HL-60 (cell line): ENCODE measurements around the gene DHRS12.

Experiments used
- DNase-seq, 2 experiments: peaks; one replicate each; pipeline ENCODE4 v3.0.0-alpha.2; 2010 to 2020; ENCODE audit warnings: low read depth in 1 of 2, low spot score in 1 of 2
- H3K27ac ChIP-seq: fragments of 250-450 bp; sonication (Bioruptor Pico); replicated peaks from 2 replicates; pipeline ENCODE4 v1.5.1; 2020; ENCODE audit warnings: mild to moderate bottlenecking, moderate library complexity
- H3K27me3 ChIP-seq: fragments of 250-450 bp; sonication (Bioruptor Pico); 2 replicates; pipeline ENCODE4 v1.5.1; 2021; ENCODE audit warnings: mild to moderate bottlenecking, moderate library complexity; ENCODE audit not compliant: insufficient read depth, poor library complexity, severe bottlenecking
- H3K4me3 ChIP-seq: replicated peaks from 2 replicates; pipeline ENCODE4 v1.5.1; 2011; ENCODE audit warnings: mild to moderate bottlenecking, control low read depth, low read length; ENCODE audit not compliant: insufficient read depth
- GABPA ChIP-seq: IDR thresholded peaks from 2 replicates; pipeline ENCODE4 v1.6.1; 2012; ENCODE audit warnings: low read depth
- POLR2AphosphoS5 ChIP-seq: IDR thresholded peaks from 2 replicates; pipeline ENCODE4 v1.6.1; 2012; ENCODE audit warnings: low read depth
- SPI1 ChIP-seq: IDR thresholded peaks from 2 replicates; pipeline ENCODE4 v1.6.1; 2012; ENCODE audit warnings: low read depth, mild to moderate bottlenecking, borderline replicate concordance
- TF ChIP-seq, protein P1 (sequence below): IDR thresholded peaks from 2 replicates; pipeline ENCODE4 v1.6.1; 2012; ENCODE audit warnings: low read depth; ENCODE audit not compliant: insufficient replicate concordance
- TF ChIP-seq, protein P2 (sequence below): IDR thresholded peaks from one replicate; pipeline ENCODE4 v1.5.1; 2011; ENCODE audit warnings: low read length, control low read depth, inconsistent platforms; ENCODE audit not compliant: insufficient read depth

The DHRS12 gene

DNA sequence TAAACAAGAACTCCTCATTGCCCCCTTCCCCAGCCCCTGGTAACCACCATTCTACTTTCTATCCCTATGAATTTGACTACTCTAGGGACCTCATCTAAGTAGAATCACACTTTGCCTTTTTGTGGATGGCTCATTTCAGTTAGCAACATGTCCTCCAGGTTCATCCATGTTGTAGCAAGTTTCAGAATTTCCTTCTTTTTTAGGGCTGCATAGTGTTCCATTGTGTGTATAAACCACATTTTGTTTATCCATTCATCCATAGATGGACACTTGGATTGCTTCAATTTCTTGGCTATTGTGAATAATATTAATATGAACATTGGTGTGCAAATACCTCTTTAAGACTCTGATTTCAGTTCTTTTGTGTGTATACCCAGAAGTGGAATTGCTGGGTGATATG lies 4.8 kb upstream of the DHRS12 start:
- Histone ChIP-seq H3K4me3 (no peak overlapping the region), H3K27me3 (no peaks in the 10 kb centered on the region), H3K27ac (no peak overlapping the region)
- TF ChIP-seq, protein P1, sequence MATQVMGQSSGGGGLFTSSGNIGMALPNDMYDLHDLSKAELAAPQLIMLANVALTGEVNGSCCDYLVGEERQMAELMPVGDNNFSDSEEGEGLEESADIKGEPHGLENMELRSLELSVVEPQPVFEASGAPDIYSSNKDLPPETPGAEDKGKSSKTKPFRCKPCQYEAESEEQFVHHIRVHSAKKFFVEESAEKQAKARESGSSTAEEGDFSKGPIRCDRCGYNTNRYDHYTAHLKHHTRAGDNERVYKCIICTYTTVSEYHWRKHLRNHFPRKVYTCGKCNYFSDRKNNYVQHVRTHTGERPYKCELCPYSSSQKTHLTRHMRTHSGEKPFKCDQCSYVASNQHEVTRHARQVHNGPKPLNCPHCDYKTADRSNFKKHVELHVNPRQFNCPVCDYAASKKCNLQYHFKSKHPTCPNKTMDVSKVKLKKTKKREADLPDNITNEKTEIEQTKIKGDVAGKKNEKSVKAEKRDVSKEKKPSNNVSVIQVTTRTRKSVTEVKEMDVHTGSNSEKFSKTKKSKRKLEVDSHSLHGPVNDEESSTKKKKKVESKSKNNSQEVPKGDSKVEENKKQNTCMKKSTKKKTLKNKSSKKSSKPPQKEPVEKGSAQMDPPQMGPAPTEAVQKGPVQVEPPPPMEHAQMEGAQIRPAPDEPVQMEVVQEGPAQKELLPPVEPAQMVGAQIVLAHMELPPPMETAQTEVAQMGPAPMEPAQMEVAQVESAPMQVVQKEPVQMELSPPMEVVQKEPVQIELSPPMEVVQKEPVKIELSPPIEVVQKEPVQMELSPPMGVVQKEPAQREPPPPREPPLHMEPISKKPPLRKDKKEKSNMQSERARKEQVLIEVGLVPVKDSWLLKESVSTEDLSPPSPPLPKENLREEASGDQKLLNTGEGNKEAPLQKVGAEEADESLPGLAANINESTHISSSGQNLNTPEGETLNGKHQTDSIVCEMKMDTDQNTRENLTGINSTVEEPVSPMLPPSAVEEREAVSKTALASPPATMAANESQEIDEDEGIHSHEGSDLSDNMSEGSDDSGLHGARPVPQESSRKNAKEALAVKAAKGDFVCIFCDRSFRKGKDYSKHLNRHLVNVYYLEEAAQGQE: no peak
- TF ChIP-seq SPI1: no peak
- no peak for TF ChIP-seq GABPA
- TF ChIP-seq, protein P2, sequence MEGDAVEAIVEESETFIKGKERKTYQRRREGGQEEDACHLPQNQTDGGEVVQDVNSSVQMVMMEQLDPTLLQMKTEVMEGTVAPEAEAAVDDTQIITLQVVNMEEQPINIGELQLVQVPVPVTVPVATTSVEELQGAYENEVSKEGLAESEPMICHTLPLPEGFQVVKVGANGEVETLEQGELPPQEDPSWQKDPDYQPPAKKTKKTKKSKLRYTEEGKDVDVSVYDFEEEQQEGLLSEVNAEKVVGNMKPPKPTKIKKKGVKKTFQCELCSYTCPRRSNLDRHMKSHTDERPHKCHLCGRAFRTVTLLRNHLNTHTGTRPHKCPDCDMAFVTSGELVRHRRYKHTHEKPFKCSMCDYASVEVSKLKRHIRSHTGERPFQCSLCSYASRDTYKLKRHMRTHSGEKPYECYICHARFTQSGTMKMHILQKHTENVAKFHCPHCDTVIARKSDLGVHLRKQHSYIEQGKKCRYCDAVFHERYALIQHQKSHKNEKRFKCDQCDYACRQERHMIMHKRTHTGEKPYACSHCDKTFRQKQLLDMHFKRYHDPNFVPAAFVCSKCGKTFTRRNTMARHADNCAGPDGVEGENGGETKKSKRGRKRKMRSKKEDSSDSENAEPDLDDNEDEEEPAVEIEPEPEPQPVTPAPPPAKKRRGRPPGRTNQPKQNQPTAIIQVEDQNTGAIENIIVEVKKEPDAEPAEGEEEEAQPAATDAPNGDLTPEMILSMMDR: no peak
- DNase-seq: no peak

DNA sequence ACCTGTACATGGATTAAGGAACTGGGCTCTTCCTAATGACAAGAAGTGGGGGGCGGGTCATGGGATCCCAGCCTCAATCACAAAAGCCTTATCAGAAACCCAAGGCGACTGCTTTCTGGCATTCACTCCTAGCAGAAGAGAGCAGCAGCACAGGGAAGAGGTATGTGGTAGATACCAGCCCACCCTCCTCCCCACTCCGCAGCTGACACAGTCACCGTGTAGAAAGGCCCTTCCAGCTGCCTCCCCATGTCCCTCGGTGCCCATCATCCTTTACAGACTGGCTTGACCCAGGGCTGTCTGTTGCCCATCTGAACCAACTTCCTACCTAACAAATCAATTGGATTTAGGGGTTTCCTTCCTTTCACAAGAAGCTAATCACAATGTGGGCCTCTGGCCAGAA lies 3.1 kb upstream of the DHRS12 start:
- DNase-seq: no peak
- Histone ChIP-seq H3K27me3 (no peaks in the 10 kb centered on the region), H3K27ac (no peak overlapping the region), H3K4me3 (no peak overlapping the region)
- TF ChIP-seq, protein P2: no peak
- TF ChIP-seq, protein P1: no peak
- TF ChIP-seq SPI1: no peak
- TF ChIP-seq POLR2AphosphoS5: no peak
- TF ChIP-seq GABPA: no peak

DNA sequence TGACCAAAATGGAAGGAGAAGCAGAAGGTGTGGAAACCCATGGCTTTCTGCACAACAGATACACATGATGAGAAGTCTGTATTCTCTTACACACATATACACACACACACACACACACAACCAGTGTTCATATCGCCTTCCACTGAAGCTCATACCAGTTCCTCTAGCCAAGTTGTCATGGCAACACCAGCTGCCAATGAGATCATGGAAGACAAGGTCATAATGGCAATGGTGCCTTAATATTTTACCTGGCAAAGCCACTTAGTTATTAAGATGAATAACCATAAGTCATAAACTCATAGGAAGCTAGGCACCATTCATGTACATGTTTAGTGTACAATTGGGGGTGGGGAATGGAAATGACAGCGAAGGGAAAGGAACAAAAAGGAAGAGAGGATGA lies 2.6 kb upstream of the DHRS12 start:
- Histone ChIP-seq H3K27ac (no peak overlapping the region), H3K27me3 (no peaks in the 10 kb centered on the region), H3K4me3 (no peak overlapping the region)
- DNase-seq: peak in 1 of 2 experiments; percentile 39
- TF ChIP-seq POLR2AphosphoS5 (no peak), GABPA (no peak), SPI1 (no peak)
- TF ChIP-seq, protein P1: no peak
- TF ChIP-seq, protein P2: no peak
